GM23338 (cell line): ENCODE results near the gene FANCF. TPM values are rescaled to one million over a fixed set of nuclear protein-coding genes. Genes with fewer than 3 reads are reported as not detected.

Experiments
- ATAC-seq: fragments of 200-7000 bp; cut with Tn5 transposase; 3 replicates; pipeline ENCODE4 v1.9.1; 2020
- DNase-seq: peaks from one replicate; pipeline ENCODE4 v3.0.0-alpha.2; 2015; ENCODE audit warnings: low spot score
- H2AFZ ChIP-seq: fragments of 200-600 bp; sonication (generic); 2 replicates; pipeline ENCODE4 v1.8.0; 2016; ENCODE audit warnings: antibody characterized with exemption, mild to moderate bottlenecking, moderate library complexity
- H3F3A ChIP-seq: fragments of 200-600 bp; sonication (generic); replicated peaks from 2 replicates; pipeline ENCODE4 v1.8.0; 2017; ENCODE audit warnings: antibody characterized with exemption, mixed run types, low read depth
- H3K27ac ChIP-seq: fragments of 200-600 bp; sonication (generic); 2 replicates; pipeline ENCODE4 v1.6.1; 2016; ENCODE audit warnings: low read depth
- H3K27me3 ChIP-seq: fragments of 200-600 bp; sonication (generic); 2 replicates; pipeline ENCODE4 v1.8.0; 2016; ENCODE audit warnings: mild to moderate bottlenecking, mixed run types, moderate library complexity; ENCODE audit not compliant: insufficient read depth
- H3K36me3 ChIP-seq: fragments of 200-600 bp; sonication (generic); 2 replicates; pipeline ENCODE4 v1.8.0; 2016; ENCODE audit warnings: mild to moderate bottlenecking; ENCODE audit not compliant: insufficient read depth
- H3K4me1 ChIP-seq: fragments of 200-600 bp; sonication (generic); 2 replicates; pipeline ENCODE4 v1.8.0; 2016; ENCODE audit warnings: mild to moderate bottlenecking, moderate library complexity; ENCODE audit not compliant: insufficient read depth
- H3K4me2 ChIP-seq: fragments of 200-600 bp; sonication (generic); 2 replicates; pipeline ENCODE4 v1.7.1; 2017; ENCODE audit warnings: mixed run types
- H3K4me3 ChIP-seq: fragments of 200-600 bp; sonication (generic); 2 replicates; pipeline ENCODE4 v1.6.1; 2016; ENCODE audit warnings: mixed run types
- H3K79me2 ChIP-seq: fragments of 200-600 bp; sonication (generic); replicated peaks from 2 replicates; pipeline ENCODE4 v1.8.0; 2017; ENCODE audit warnings: mild to moderate bottlenecking; ENCODE audit not compliant: insufficient read depth
- H3K9me2 ChIP-seq: fragments of 200-600 bp; sonication (generic); 2 replicates; pipeline ENCODE4 v1.8.0; 2017; ENCODE audit not compliant: insufficient read depth
- H4K20me1 ChIP-seq: fragments of 200-600 bp; sonication (generic); replicated peaks from 2 replicates; pipeline ENCODE4 v1.8.0; 2017; ENCODE audit warnings: mild to moderate bottlenecking; ENCODE audit not compliant: insufficient read depth
- H3K27ac Mint-ChIP-seq: 2 replicates; pipeline ENCODE4 v1.8.0; 2020; ENCODE audit warnings: inconsistent platforms, mild to moderate bottlenecking, moderate library complexity, mixed read lengths
- H3K27me3 Mint-ChIP-seq: 3 replicates; pipeline ENCODE4 v1.8.0; 2022; ENCODE audit warnings: low read depth, mild to moderate bottlenecking, moderate library complexity, mixed read lengths, inconsistent platforms; ENCODE audit not compliant: insufficient read depth, poor library complexity
- H3K36me3 Mint-ChIP-seq: 3 replicates; pipeline ENCODE4 v1.8.0; 2021; ENCODE audit warnings: low read depth, mild to moderate bottlenecking, inconsistent platforms, moderate library complexity, mixed read lengths
- H3K4me1 Mint-ChIP-seq: 3 replicates; pipeline ENCODE4 v1.8.0; 2020; ENCODE audit warnings: mild to moderate bottlenecking, inconsistent platforms, mixed read lengths
- H3K4me3 Mint-ChIP-seq: 3 replicates; pipeline ENCODE4 v1.8.0; 2021; ENCODE audit warnings: moderate library complexity, mild to moderate bottlenecking, inconsistent platforms, mixed read lengths
- H3K9me3 Mint-ChIP-seq: 3 replicates; pipeline ENCODE4 v1.8.0; 2020; ENCODE audit warnings: moderate library complexity, mild to moderate bottlenecking, inconsistent platforms, mixed read lengths
- CREB1 ChIP-seq: fragments of 250-450 bp; sonication (Bioruptor Pico); IDR thresholded peaks from 2 replicates; pipeline ENCODE4 v1.5.0; 2020; ENCODE audit warnings: low read depth, mild to moderate bottlenecking, moderate library complexity
- CTCF ChIP-seq, 2 experiments: fragments of 200-600 bp in 1 of 2; sonication (generic) in 1 of 2; conservative IDR thresholded peaks; 2 replicates each; pipeline versions ENCODE4 v1.5.1 to v1.6.1; 2016 to 2017; ENCODE audit warnings: antibody characterized with exemption in 2 of 2, low read depth in 2 of 2, mild to moderate bottlenecking in 2 of 2, moderate library complexity in 1 of 2
- EZH2 ChIP-seq: fragments of 200-600 bp; sonication (generic); IDR thresholded peaks from one replicate; pipeline ENCODE4 v1.8.0; 2017; ENCODE audit warnings: antibody characterized with exemption, mild to moderate bottlenecking, low read depth; ENCODE audit not compliant: unreplicated experiment
- EZH2phosphoT487 ChIP-seq: fragments of 200-600 bp; sonication (generic); IDR thresholded peaks from one replicate; pipeline ENCODE4 v1.8.1; 2018; ENCODE audit warnings: antibody characterized with exemption; ENCODE audit not compliant: unreplicated experiment
- JUNB ChIP-seq: IDR thresholded peaks from one replicate; pipeline ENCODE4 v1.6.1; 2016; ENCODE audit warnings: antibody characterized with exemption; ENCODE audit not compliant: unreplicated experiment
- NANOG ChIP-seq: IDR thresholded peaks from 2 replicates; pipeline ENCODE4 v1.6.1; 2016; ENCODE audit warnings: antibody characterized with exemption, borderline replicate concordance
- POLR2AphosphoS5 ChIP-seq: IDR thresholded peaks from 2 replicates; pipeline ENCODE4 v1.6.1; 2016; ENCODE audit warnings: antibody characterized with exemption, low read depth
- STAT1 ChIP-seq: IDR thresholded peaks from one replicate; pipeline ENCODE4 v1.6.1; 2016; ENCODE audit warnings: antibody characterized with exemption; ENCODE audit not compliant: unreplicated experiment
- ZNF114 ChIP-seq: fragments of 250-450 bp; sonication (Bioruptor Pico); IDR thresholded peaks from 2 replicates; pipeline ENCODE4 v1.5.0; 2020; ENCODE audit warnings: mild to moderate bottlenecking, moderate library complexity
- ZNF331 ChIP-seq: fragments of 250-450 bp; sonication (Bioruptor Pico); IDR thresholded peaks from 2 replicates; pipeline ENCODE4 v1.5.0; 2020; ENCODE audit warnings: low read depth, mild to moderate bottlenecking, moderate library complexity
- polyA plus RNA-seq: library from polyadenylated mRNA; unstranded; fragments of >200 nt; fragmentation: Nextera tagmentation; extraction: Ambion mirVana; gene quantifications from 2 replicates; pipeline ENCODE4 v1.2.1, GENCODE V29; 2016
- total RNA-seq: library from RNA; depleted of rRNA; stranded (reverse); fragments of >200 nt; shearing (Covaris generic); gene quantifications from 2 replicates; pipeline ENCODE4 v1.2.3, GENCODE V29; 2014
- TF ChIP-seq, protein P1 (sequence below): IDR thresholded peaks from 2 replicates; pipeline ENCODE4 v1.6.1; 2016; ENCODE audit warnings: antibody characterized with exemption
- TF ChIP-seq, protein P2 (sequence below): IDR thresholded peaks from one replicate; pipeline ENCODE4 v1.6.1; 2018; ENCODE audit warnings: antibody characterized with exemption; ENCODE audit not compliant: unreplicated experiment
- TF ChIP-seq, protein P3 (sequence below): fragments of 250-450 bp; sonication (Bioruptor Pico); IDR thresholded peaks from 2 replicates; pipeline ENCODE4 v1.5.0; 2020; ENCODE audit warnings: mild to moderate bottlenecking, moderate library complexity

The FANCF gene
- total and polyA plus RNA-seq, 2 experiments from 2014 or later = 17.0 to 31.8 TPM

GRCh38 chr11:22674470-22675439 lies 49.1 kb upstream of the FANCF start:
- H3K4me1 Mint-ChIP-seq = no peaks in the 10 kb centered on the region
- no peaks in the 10 kb centered on the region for H3K9me3 Mint-ChIP-seq
- Histone ChIP-seq H3K36me3 (no peaks in the 10 kb centered on the region), H3K4me2 (no peak overlapping the region), H3K27me3 (no peaks in the 10 kb centered on the region), H3K4me1 (no peaks in the 10 kb centered on the region), H4K20me1 (no peaks in the 10 kb centered on the region), H3K4me3 (no peak overlapping the region), H3K9me2 (no peaks in the 10 kb centered on the region), H3F3A (no peaks in the 10 kb centered on the region), H3K27ac (no peak overlapping the region), H2AFZ (no peak overlapping the region), H3K79me2 (no peaks in the 10 kb centered on the region)
- TF ChIP-seq POLR2AphosphoS5 (no peak), CTCF (conservative IDR thresholded peaks at IDR 0.05; ENCODE audit: low read depth in 2 of 2) (no peak), NANOG (no peak), CREB1 (CRISPR knock-in tag) (no peak), ZNF114 (CRISPR knock-in tag) (no peak), JUNB (no peak), EZH2 (no peak), STAT1 (no peak), EZH2phosphoT487 (no peak), ZNF331 (CRISPR knock-in tag) (no peak)
- TF ChIP-seq, protein P1, sequence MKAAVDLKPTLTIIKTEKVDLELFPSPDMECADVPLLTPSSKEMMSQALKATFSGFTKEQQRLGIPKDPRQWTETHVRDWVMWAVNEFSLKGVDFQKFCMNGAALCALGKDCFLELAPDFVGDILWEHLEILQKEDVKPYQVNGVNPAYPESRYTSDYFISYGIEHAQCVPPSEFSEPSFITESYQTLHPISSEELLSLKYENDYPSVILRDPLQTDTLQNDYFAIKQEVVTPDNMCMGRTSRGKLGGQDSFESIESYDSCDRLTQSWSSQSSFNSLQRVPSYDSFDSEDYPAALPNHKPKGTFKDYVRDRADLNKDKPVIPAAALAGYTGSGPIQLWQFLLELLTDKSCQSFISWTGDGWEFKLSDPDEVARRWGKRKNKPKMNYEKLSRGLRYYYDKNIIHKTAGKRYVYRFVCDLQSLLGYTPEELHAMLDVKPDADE = no peak
- TF ChIP-seq, protein P2, sequence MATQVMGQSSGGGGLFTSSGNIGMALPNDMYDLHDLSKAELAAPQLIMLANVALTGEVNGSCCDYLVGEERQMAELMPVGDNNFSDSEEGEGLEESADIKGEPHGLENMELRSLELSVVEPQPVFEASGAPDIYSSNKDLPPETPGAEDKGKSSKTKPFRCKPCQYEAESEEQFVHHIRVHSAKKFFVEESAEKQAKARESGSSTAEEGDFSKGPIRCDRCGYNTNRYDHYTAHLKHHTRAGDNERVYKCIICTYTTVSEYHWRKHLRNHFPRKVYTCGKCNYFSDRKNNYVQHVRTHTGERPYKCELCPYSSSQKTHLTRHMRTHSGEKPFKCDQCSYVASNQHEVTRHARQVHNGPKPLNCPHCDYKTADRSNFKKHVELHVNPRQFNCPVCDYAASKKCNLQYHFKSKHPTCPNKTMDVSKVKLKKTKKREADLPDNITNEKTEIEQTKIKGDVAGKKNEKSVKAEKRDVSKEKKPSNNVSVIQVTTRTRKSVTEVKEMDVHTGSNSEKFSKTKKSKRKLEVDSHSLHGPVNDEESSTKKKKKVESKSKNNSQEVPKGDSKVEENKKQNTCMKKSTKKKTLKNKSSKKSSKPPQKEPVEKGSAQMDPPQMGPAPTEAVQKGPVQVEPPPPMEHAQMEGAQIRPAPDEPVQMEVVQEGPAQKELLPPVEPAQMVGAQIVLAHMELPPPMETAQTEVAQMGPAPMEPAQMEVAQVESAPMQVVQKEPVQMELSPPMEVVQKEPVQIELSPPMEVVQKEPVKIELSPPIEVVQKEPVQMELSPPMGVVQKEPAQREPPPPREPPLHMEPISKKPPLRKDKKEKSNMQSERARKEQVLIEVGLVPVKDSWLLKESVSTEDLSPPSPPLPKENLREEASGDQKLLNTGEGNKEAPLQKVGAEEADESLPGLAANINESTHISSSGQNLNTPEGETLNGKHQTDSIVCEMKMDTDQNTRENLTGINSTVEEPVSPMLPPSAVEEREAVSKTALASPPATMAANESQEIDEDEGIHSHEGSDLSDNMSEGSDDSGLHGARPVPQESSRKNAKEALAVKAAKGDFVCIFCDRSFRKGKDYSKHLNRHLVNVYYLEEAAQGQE = no peak
- TF ChIP-seq, protein P3, sequence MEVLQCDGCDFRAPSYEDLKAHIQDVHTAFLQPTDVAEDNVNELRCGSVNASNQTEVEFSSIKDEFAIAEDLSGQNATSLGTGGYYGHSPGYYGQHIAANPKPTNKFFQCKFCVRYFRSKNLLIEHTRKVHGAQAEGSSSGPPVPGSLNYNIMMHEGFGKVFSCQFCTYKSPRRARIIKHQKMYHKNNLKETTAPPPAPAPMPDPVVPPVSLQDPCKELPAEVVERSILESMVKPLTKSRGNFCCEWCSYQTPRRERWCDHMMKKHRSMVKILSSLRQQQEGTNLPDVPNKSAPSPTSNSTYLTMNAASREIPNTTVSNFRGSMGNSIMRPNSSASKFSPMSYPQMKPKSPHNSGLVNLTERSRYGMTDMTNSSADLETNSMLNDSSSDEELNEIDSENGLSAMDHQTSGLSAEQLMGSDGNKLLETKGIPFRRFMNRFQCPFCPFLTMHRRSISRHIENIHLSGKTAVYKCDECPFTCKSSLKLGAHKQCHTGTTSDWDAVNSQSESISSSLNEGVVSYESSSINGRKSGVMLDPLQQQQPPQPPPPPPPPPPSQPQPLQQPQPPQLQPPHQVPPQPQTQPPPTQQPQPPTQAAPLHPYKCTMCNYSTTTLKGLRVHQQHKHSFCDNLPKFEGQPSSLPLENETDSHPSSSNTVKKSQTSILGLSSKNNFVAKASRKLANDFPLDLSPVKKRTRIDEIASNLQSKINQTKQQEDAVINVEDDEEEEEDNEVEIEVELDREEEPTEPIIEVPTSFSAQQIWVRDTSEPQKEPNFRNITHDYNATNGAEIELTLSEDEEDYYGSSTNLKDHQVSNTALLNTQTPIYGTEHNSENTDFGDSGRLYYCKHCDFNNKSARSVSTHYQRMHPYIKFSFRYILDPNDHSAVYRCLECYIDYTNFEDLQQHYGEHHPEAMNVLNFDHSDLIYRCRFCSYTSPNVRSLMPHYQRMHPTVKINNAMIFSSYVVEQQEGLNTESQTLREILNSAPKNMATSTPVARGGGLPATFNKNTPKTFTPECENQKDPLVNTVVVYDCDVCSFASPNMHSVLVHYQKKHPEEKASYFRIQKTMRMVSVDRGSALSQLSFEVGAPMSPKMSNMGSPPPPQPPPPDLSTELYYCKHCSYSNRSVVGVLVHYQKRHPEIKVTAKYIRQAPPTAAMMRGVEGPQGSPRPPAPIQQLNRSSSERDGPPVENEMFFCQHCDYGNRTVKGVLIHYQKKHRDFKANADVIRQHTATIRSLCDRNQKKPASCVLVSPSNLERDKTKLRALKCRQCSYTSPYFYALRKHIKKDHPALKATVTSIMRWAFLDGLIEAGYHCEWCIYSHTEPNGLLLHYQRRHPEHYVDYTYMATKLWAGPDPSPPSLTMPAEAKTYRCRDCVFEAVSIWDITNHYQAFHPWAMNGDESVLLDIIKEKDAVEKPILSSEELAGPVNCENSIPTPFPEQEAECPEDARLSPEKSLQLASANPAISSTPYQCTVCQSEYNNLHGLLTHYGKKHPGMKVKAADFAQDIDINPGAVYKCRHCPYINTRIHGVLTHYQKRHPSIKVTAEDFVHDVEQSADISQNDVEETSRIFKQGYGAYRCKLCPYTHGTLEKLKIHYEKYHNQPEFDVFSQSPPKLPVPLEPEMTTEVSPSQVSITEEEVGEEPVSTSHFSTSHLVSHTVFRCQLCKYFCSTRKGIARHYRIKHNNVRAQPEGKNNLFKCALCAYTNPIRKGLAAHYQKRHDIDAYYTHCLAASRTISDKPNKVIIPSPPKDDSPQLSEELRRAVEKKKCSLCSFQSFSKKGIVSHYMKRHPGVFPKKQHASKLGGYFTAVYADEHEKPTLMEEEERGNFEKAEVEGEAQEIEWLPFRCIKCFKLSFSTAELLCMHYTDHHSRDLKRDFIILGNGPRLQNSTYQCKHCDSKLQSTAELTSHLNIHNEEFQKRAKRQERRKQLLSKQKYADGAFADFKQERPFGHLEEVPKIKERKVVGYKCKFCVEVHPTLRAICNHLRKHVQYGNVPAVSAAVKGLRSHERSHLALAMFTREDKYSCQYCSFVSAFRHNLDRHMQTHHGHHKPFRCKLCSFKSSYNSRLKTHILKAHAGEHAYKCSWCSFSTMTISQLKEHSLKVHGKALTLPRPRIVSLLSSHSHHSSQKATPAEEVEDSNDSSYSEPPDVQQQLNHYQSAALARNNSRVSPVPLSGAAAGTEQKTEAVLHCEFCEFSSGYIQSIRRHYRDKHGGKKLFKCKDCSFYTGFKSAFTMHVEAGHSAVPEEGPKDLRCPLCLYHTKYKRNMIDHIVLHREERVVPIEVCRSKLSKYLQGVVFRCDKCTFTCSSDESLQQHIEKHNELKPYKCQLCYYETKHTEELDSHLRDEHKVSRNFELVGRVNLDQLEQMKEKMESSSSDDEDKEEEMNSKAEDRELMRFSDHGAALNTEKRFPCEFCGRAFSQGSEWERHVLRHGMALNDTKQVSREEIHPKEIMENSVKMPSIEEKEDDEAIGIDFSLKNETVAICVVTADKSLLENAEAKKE (CRISPR knock-in tag) = no peak
- peak overlapping the region; percentile 59; the same call in 1 of the 2 replicates for H3K27ac Mint-ChIP-seq
- no peaks in the 10 kb centered on the region for H3K36me3 Mint-ChIP-seq
- no peak for DNase-seq
- no peak overlapping the region for H3K4me3 Mint-ChIP-seq
- no peaks in the 10 kb centered on the region for H3K27me3 Mint-ChIP-seq
- ATAC-seq = no peak
